HG03066 (cell line): ENCODE results near the gene CLDN9.
A peak's percentile ranks its signal among the peaks of the same experiment; 100 is the strongest.

Experiments
- ATAC-seq: cut with Tn5 transposase; IDR thresholded peaks from one replicate; pipeline ENCODE4 v1.9.1; 2021; ENCODE audit warnings: low read depth; ENCODE audit not compliant: unreplicated experiment

Gene CLDN9

GRCh38 chr16:3015865-3016521 lies 3.3 kb downstream of the CLDN9 start:
- no peak for ATAC-seq

GRCh38 chr16:3017344-3017743 lies 4.6 kb downstream of the CLDN9 start:
- no peak for ATAC-seq

GRCh38 chr16:3017794-3018506 lies 5.2 kb downstream of the CLDN9 start, which contains the start of gene CLDN6:
CLDN6 (minus strand) TSS chr16:3018183; CDS start chr16:3016021, 2,162 bp downstream.
- ATAC-seq, result no peak

GRCh38 chr16:3019594-3020246 lies 7.0 kb downstream of the CLDN9 start:
- no peak for ATAC-seq

GRCh38 chr16:3020247-3020603 lies 7.5 kb downstream of the CLDN9 start, which contains the start of gene TNFRSF12A:
TNFRSF12A (plus strand) TSS chr16:3020368; CDS start chr16:3020398, 30 bp downstream.
- no peak for ATAC-seq

- ATAC-seq, result no peak
Measured at GRCh38 chr16:3020604-3021448, 8.1 kb downstream of the CLDN9 start.

GRCh38 chr16:3021449-3022207 lies 8.9 kb downstream of the CLDN9 start:
- ATAC-seq, result no peak

GRCh38 chr16:3022208-3022683 lies 9.5 kb downstream of the CLDN9 start:
- no peak for ATAC-seq

GRCh38 chr16:3022684-3023414 lies 10.1 kb downstream of the CLDN9 start:
- ATAC-seq, result no peak

- ATAC-seq, result no peak
Measured at GRCh38 chr16:3023415-3023668, 10.6 kb downstream of the CLDN9 start.

GRCh38 chr16:3023669-3024478 lies 11.2 kb downstream of the CLDN9 start, which contains the start of the genes HCFC1R1 and THOC6:
HCFC1R1 (minus strand) TSS chr16:3023942; CDS start chr16:3023941, 1 bp downstream.
THOC6 (plus strand) TSS chr16:3024035; CDS start chr16:3024327, 292 bp downstream.
- peak; percentile 70 for ATAC-seq

- ATAC-seq, result no peak
Measured at GRCh38 chr16:3025032-3026002, 12.6 kb downstream of the CLDN9 start.

- ATAC-seq, result no peak
Measured at GRCh38 chr16:3026003-3026378, 13.3 kb downstream of the CLDN9 start.

GRCh38 chr16:3026609-3027488 lies 14.1 kb downstream of the CLDN9 start:
- ATAC-seq, result no peak

- no peak for ATAC-seq
Measured at GRCh38 chr16:3027489-3027795, 14.7 kb downstream of the CLDN9 start.

- no peak for ATAC-seq
Measured at GRCh38 chr16:3027983-3028715, 15.4 kb downstream of the CLDN9 start.
